H1 (cell line): ENCODE results near the gene KMT2E. TPM values are rescaled to one million over a fixed set of nuclear protein-coding genes. Genes with fewer than 3 reads are reported as not detected.

Experiments
- CEBPB ChIP-seq: IDR thresholded peaks from 2 replicates; pipeline ENCODE4 v1.6.1; 2012; ENCODE audit warnings: low read depth, low read length
- CTCF ChIP-seq, 3 experiments: IDR thresholded peaks; 1 replicate in 2 of 3; 2 replicates in 1 of 3; pipeline versions ENCODE4 v1.5.1 to v1.6.1; 2011; ENCODE audit warnings: low read length in 3 of 3, mild to moderate bottlenecking in 3 of 3, inconsistent platforms in 2 of 3, low read depth in 1 of 3, moderate library complexity in 1 of 3; ENCODE audit not compliant: insufficient read depth in 1 of 3; ENCODE audit errors: control extremely low read depth in 1 of 3
- E2F6 ChIP-seq: IDR thresholded peaks from 2 replicates; pipeline ENCODE4 v1.6.1; 2012; ENCODE audit warnings: inconsistent platforms
- NANOG ChIP-seq: IDR thresholded peaks from 2 replicates; pipeline ENCODE4 v1.6.1; 2011; ENCODE audit warnings: low read length, low read depth, mild to moderate bottlenecking, inconsistent platforms; ENCODE audit not compliant: insufficient read depth, poor library complexity, severe bottlenecking
- SIN3A ChIP-seq, 2 experiments: IDR thresholded peaks in 1 of 2; conservative IDR thresholded peaks in 1 of 2; 2 replicates each; pipeline ENCODE4 v1.6.1; 2011 to 2012; ENCODE audit warnings: low read length in 2 of 2, improper control_type of control experiment in 1 of 2, low read depth in 1 of 2, mild to moderate bottlenecking in 1 of 2
- SUZ12 ChIP-seq: fragments of 200-600 bp; sonication (generic); IDR thresholded peaks from 2 replicates; pipeline ENCODE4 v1.6.1; 2012; ENCODE audit warnings: mild to moderate bottlenecking, inconsistent platforms, low read length, moderate library complexity, mixed read lengths
- TEAD4 ChIP-seq: IDR thresholded peaks from 2 replicates; pipeline ENCODE4 v1.6.1; 2012; ENCODE audit warnings: low read depth, low read length, inconsistent platforms, mixed read lengths
- polyA plus RNA-seq, 7 experiments: library from polyadenylated mRNA; depleted of rRNA in 3 of 7; stranded (reverse) in 5 of 7; unstranded in 2 of 7; fragments of >200 nt in 5 of 7; fragments of 200-250 nt in 2 of 7; gene quantifications; 1 replicate in 5 of 7; 2 replicates in 1 of 7; 4 replicates in 1 of 7; pipeline versions ENCODE4 v1.2.1 to v1.2.3, GENCODE V29; 2011 to 2013; ENCODE audit warnings: missing spikeins in 2 of 7, mixed read lengths in 2 of 7
- total RNA-seq: library from RNA; stranded (reverse); fragmentation: NEBNext Ultra II Directional; extraction: Animal tissue kit (Norgen Biotek cat#: 25700); gene quantifications from 2 replicates; pipeline ENCODE4 v1.2.1, GENCODE V29; 2021

KMT2E gene
- total and polyA plus RNA-seq, 2 of the 8 experiments (the other 6 are each of a cell fraction or from before 2014, with no cell fraction given): 10.9 to 45.0 TPM

GRCh38 chr7:105017657-105018365 is 3.8 kb downstream of the KMT2E start (continued):
- TF ChIP-seq E2F6 (no peak), CTCF (IDR thresholded peaks at IDR 0.05; ENCODE audit: control extremely low read depth in 1 of 3, insufficient read depth in 1 of 3, low read depth in 1 of 3, low read length in 3 of 3) (no peak), TEAD4 (no peak), CEBPB (no peak), NANOG (no peak), SUZ12 (no peak), SIN3A (conservative IDR thresholded peaks at IDR 0.05 in 1 of 2, IDR thresholded peaks at IDR 0.05 in 1 of 2; ENCODE audit: low read depth in 1 of 2, low read length in 2 of 2) (no peak)
- TF ChIP-seq, all 59 proteins: peak for 0
